ENCODE measurements around the gene PEX3. TPM values are rescaled to one million over a fixed set of nuclear protein-coding genes. Genes with fewer than 3 reads are reported as not detected.

PEX3 gene
- total and polyA plus RNA-seq, 10 of the 15 experiments (the other 5 are each of a cell fraction or from before 2014, with no cell fraction given): 18.6 to 70.7 (median 38.6) TPM

DNA sequence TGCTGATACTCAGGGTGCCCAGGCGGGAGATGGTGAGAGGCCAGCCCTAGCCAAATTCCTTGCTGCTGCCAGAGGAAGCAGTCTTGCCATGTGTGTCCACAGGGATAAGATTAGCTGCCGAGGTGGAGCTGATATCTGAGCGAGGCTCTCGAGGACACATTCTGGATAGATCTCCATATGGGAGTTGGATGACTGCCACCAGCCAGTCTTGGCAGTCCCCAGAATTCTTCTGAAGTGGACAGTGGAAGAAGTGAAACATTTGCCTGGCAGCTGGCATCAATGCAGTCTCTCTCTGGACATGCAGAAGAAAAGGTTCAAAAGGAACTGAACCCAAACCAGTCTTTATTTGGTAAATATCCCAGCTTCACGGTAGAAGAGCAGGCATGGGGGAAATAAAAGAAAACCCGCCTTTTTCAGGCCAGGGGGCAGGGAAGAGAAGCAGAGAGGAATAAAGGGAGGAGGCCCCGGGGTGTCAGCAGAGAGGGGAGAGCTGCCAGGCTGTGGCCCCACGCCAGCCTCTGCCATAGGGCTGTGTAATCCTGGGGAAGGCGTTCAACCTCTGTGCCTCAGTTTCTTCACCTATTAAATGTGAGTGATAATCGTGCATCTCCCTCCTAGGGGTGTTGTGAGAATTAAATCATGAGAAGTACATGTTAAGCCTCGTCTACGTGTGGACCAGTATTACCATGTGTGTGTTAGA, 64.6 kb downstream of the PEX3 start:
- ChIA-PET SMC1A (ENCODE audit: uncharacterized antibody, unreplicated experiment) (no interaction called here), CTCF (interaction anchor here (1.1 to 5.3 kb wide), 4 partner anchors 9 to 61 kb away, joined by 3 to 44 read pairs (median 24); no protein-coding TSS in a partner anchor), RAD21 (ENCODE audit: unreplicated experiment) (interaction anchor here (1.1 to 1.4 kb wide), 2 partner anchors 60 to 498 kb away, joined by 3 to 5 read pairs; no protein-coding TSS in a partner anchor), POLR2A (no interaction called here)
- Histone ChIP-seq H3K79me2 (ENCODE audit: control insufficient read depth, insufficient read depth, low read length) (peaks cover 14% of the 10 kb centered on the region), H3K27me3 (replicated peaks in 1 of 2; ENCODE audit: control insufficient read depth in 2 of 2, insufficient read depth in 2 of 2, low read length in 1 of 2) (no peaks in the 10 kb centered on the region), H3K9me3 (replicated peaks; ENCODE audit: control insufficient read depth, insufficient read depth, low read length) (no peaks in the 10 kb centered on the region), H3K4me1 (ENCODE audit: control insufficient read depth, insufficient read depth, low read length) (peaks cover 15% of the 10 kb centered on the region), H3K9ac (ENCODE audit: control insufficient read depth, insufficient read depth, low read length) (no peak overlapping the region), H2AFZ (ENCODE audit: control insufficient read depth, low read depth, low read length) (no peak overlapping the region), H3K4me2 (ENCODE audit: control insufficient read depth, insufficient read depth) (no peak overlapping the region), H3K36me3 (ENCODE audit: control insufficient read depth in 2 of 2, insufficient read depth in 2 of 2, low read length in 1 of 2) (no peaks in the 10 kb centered on the region), H3K27ac (ENCODE audit: control insufficient read depth, insufficient read depth) (no peak overlapping the region), H3K4me3 (no peak overlapping the region), H4K20me1 (ENCODE audit: control insufficient read depth, insufficient read depth) (no peaks in the 10 kb centered on the region)
- DNase-seq (ENCODE audit: low read depth, low spot score): no peak
- ATAC-seq: no peak
- no peak for TF ChIP-seq ASH2L (IDR thresholded peaks at IDR 0.05; ENCODE audit: borderline replicate concordance, low read depth)
- no peak for TF ChIP-seq ZNF207 (IDR thresholded peaks at IDR 0.05; ENCODE audit: borderline replicate concordance)
- TF ChIP-seq, protein P1, sequence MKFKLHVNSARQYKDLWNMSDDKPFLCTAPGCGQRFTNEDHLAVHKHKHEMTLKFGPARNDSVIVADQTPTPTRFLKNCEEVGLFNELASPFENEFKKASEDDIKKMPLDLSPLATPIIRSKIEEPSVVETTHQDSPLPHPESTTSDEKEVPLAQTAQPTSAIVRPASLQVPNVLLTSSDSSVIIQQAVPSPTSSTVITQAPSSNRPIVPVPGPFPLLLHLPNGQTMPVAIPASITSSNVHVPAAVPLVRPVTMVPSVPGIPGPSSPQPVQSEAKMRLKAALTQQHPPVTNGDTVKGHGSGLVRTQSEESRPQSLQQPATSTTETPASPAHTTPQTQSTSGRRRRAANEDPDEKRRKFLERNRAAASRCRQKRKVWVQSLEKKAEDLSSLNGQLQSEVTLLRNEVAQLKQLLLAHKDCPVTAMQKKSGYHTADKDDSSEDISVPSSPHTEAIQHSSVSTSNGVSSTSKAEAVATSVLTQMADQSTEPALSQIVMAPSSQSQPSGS (IDR thresholded peaks at IDR 0.05; ENCODE audit: low read length): no peak
- no peak for TF ChIP-seq RB1 (IDR thresholded peaks at IDR 0.05; ENCODE audit: borderline replicate concordance)
- TF ChIP-seq STAT3 (IDR thresholded peaks at IDR 0.05; ENCODE audit: low read depth, low read length): no peak
- TF ChIP-seq IRF4 (IDR thresholded peaks at IDR 0.05; ENCODE audit: low read depth, low read length): no peak
- TF ChIP-seq, protein P2, sequence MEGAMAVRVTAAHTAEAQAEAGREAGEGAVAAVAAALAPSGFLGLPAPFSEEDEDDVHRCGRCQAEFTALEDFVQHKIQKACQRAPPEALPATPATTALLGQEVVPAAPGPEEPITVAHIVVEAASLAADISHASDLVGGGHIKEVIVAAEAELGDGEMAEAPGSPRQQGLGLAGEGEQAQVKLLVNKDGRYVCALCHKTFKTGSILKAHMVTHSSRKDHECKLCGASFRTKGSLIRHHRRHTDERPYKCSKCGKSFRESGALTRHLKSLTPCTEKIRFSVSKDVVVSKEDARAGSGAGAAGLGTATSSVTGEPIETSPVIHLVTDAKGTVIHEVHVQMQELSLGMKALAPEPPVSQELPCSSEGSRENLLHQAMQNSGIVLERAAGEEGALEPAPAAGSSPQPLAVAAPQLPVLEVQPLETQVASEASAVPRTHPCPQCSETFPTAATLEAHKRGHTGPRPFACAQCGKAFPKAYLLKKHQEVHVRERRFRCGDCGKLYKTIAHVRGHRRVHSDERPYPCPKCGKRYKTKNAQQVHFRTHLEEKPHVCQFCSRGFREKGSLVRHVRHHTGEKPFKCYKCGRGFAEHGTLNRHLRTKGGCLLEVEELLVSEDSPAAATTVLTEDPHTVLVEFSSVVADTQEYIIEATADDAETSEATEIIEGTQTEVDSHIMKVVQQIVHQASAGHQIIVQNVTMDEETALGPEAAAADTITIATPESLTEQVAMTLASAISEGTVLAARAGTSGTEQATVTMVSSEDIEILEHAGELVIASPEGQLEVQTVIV (IDR thresholded peaks at IDR 0.05; ENCODE audit: borderline replicate concordance, partially characterized antibody): no peak
- no peak for TF ChIP-seq HCFC1 (IDR thresholded peaks at IDR 0.05; ENCODE audit: low read length)
- TF ChIP-seq ZNF384 (IDR thresholded peaks at IDR 0.05; ENCODE audit: borderline replicate concordance, low read depth, low read length): no peak
- TF ChIP-seq PAX8 (IDR thresholded peaks at IDR 0.05): no peak
- no peak for TF ChIP-seq EED (IDR thresholded peaks at IDR 0.05; ENCODE audit: low read depth)
- TF ChIP-seq, protein P3, sequence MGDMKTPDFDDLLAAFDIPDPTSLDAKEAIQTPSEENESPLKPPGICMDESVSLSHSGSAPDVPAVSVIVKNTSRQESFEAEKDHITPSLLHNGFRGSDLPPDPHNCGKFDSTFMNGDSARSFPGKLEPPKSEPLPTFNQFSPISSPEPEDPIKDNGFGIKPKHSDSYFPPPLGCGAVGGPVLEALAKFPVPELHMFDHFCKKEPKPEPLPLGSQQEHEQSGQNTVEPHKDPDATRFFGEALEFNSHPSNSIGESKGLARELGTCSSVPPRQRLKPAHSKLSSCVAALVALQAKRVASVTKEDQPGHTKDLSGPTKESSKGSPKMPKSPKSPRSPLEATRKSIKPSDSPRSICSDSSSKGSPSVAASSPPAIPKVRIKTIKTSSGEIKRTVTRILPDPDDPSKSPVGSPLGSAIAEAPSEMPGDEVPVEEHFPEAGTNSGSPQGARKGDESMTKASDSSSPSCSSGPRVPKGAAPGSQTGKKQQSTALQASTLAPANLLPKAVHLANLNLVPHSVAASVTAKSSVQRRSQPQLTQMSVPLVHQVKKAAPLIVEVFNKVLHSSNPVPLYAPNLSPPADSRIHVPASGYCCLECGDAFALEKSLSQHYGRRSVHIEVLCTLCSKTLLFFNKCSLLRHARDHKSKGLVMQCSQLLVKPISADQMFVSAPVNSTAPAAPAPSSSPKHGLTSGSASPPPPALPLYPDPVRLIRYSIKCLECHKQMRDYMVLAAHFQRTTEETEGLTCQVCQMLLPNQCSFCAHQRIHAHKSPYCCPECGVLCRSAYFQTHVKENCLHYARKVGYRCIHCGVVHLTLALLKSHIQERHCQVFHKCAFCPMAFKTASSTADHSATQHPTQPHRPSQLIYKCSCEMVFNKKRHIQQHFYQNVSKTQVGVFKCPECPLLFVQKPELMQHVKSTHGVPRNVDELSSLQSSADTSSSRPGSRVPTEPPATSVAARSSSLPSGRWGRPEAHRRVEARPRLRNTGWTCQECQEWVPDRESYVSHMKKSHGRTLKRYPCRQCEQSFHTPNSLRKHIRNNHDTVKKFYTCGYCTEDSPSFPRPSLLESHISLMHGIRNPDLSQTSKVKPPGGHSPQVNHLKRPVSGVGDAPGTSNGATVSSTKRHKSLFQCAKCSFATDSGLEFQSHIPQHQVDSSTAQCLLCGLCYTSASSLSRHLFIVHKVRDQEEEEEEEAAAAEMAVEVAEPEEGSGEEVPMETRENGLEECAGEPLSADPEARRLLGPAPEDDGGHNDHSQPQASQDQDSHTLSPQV (IDR thresholded peaks at IDR 0.05): no peak
- no peak for TF ChIP-seq POLR2AphosphoS5 (IDR thresholded peaks at IDR 0.05; ENCODE audit: low read length)
- no peak for TF ChIP-seq CBX5 (IDR thresholded peaks at IDR 0.05; ENCODE audit: low read depth)
- intact Hi-C loops (cut with micrococcal nuclease; ENCODE audit: unreplicated experiment): no loop called here
- BruUV-seq (replicated peaks): no TSS peak
- 82% methylated on average over 12 of the region's 12 CpGs for WGBS (ENCODE audit: insufficient coverage, insufficient replicate concordance, low lambda C conversion rate, missing lambda C conversion rate)
- FAIRE-seq: no peak
- in situ Hi-C loops (cut with MboI): no loop called here
